Heart left ventricle (tissue), 16 donors: ENCODE measurements around the gene PEAR1. TPM values are rescaled to one million over a fixed set of nuclear protein-coding genes. Genes with fewer than 3 reads are reported as not detected.

ENCODE experiments used
- ATAC-seq, 4 donors: fragments of 200-7000 bp; cut with Tn5 transposase; one replicate each; pipeline ENCODE4 v1.9.1; 2020 to 2022; ENCODE audit warnings: moderate library complexity in 4 of 4, mild to moderate bottlenecking in 3 of 4, moderate number of reproducible peaks in 1 of 4
- DNase-seq, 5 donors: peaks; one replicate each; pipeline ENCODE4 v3.0.0-alpha.2; 2020
- H3K27ac ChIP-seq, 12 donors: fragments of 200-600 bp; sonication (generic) in 4 of 12; one replicate each; pipeline versions ENCODE4 v1.5.0 to v1.8.0; 2016 to 2022; ENCODE audit warnings: mild to moderate bottlenecking in 2 of 12
- H3K27me3 ChIP-seq, 9 donors: fragments of 200-600 bp; sonication (generic) in 2 of 9; one replicate each; pipeline versions ENCODE4 v1.5.1 to v1.8.0; 2016 to 2022; ENCODE audit warnings: mild to moderate bottlenecking in 3 of 9
- H3K36me3 ChIP-seq, 9 donors: fragments of 200-600 bp; sonication (generic) in 2 of 9; one replicate each; pipeline versions ENCODE4 v1.5.0 to v1.8.0; 2018 to 2022; ENCODE audit warnings: mild to moderate bottlenecking in 2 of 9
- H3K4me1 ChIP-seq, 12 donors: fragments of 200-600 bp; sonication (generic) in 4 of 12; one replicate each; pipeline versions ENCODE4 v1.5.0 to v1.8.0; 2016 to 2022; ENCODE audit warnings: mild to moderate bottlenecking in 3 of 12
- H3K4me3 ChIP-seq, 12 donors: fragments of 200-600 bp; sonication (generic) in 4 of 12; one replicate each; pipeline versions ENCODE4 v1.5.0 to v1.8.0; 2017 to 2022; ENCODE audit warnings: mild to moderate bottlenecking in 9 of 12, moderate library complexity in 4 of 12
- H3K9me3 ChIP-seq, 12 donors: fragments of 200-600 bp; sonication (generic) in 4 of 12; one replicate each; pipeline versions ENCODE4 v1.5.0 to v1.8.0; 2016 to 2022; ENCODE audit warnings: mild to moderate bottlenecking in 1 of 12
- CTCF ChIP-seq, 12 donors: fragments of 200-600 bp; sonication (generic) in 4 of 12; IDR thresholded peaks; one replicate each; pipeline versions ENCODE4 v1.5.0 to v1.8.0; 2018 to 2022; ENCODE audit warnings: antibody characterized with exemption in 12 of 12, mild to moderate bottlenecking in 5 of 12
- POLR2A ChIP-seq, 2 donors: fragments of 450-650 bp; IDR thresholded peaks; one replicate each; pipeline ENCODE4 v1.6.1; 2017; ENCODE audit warnings: antibody characterized with exemption in 2 of 2, mild to moderate bottlenecking in 2 of 2, moderate library complexity in 2 of 2
- WGBS, 4 donors: extraction: QIAGEN DNeasy Blood & Tissue Kit in 2 of 4; methylation state at CpG; one replicate each; pipeline versions ENCODE4 v1.1.5 to v1.1.7; 2013 to 2018; 5-methylcytosine and 5-hydroxymethylcytosine counted together
- intact Hi-C, 10 donors: fragments of 100-400 bp; cut with DNase I; formaldehyde crosslinking; loops; one replicate each; pipeline versions ENCODE4 v1.11.1 to v1.14.2; 2022
- polyA plus RNA-seq, 2 donors: library from polyadenylated mRNA; stranded (reverse); fragments of 200-250 nt; gene quantifications; one replicate each; pipeline ENCODE4 v1.2.3, GENCODE V29; 2013
- total RNA-seq, 9 donors: library from RNA; depleted of rRNA in 2 of 9; stranded (reverse); fragments of >200 nt in 2 of 9; fragmentation: NEBNext Ultra II Directional in 3 of 9; extraction: Animal tissue kit (Norgen Biotek cat#: 25700) in 3 of 9; gene quantifications; one replicate each; pipeline versions ENCODE4 v1.1.0 to v1.2.4, GENCODE V29; 2016 to 2023
- donor health status: ischemic (EF 13 %, LVEDD 7.1; RV severe dilation, severe dysfunction).
- donor health status: healthy with polysubstance abuse.
- donor health status: DM: no; HTN: yes; CAD: no.
- donor health status: DM: no; HTN: no; CAD: no.
- donor health status: ischemic (EF 25% LVEDD 6.9; RV normal size, moderate dysfunction).
- donor health status: ischemic (EF 25% LVEDD 5.7; RV mildly dilated, moderate dysfunction).
- donor health status: healthy.
- donor health status: DM: yes; HTN: yes; CAD: no.
- donor health status: ischemic (EF 35%, LVEDD 5.7; RV mildly dilated, moderate dysfunction).
- donor health status: nonischemic (EF 11% LVEDD 7.7; RV severe dilation, severe dysfunction).
- donor health status: DM: yes; HTN: yes; CAD: no.
- donor health status: PGD.
- donor health status: ischemic (EF 29% LVEDD 5.4; RV normal size, mild dysfunction).
- donor health status: nonischemic (EF 23%, LVEDD 6.1; RV moderate dilation, normal function).

PEAR1 gene
- total and polyA plus RNA-seq, 11 donors = 4.1 to 14.7 (median 7.1) TPM

- WGBS, 4 donors = 38 to 43% (median 41%) methylated on average over 7 to 8 of the region's 8 CpGs
- TF ChIP-seq POLR2A (IDR thresholded peaks at IDR 0.05) (no peak), CTCF (IDR thresholded peaks at IDR 0.05) (peak; percentile 72 to 91 (median 83))
- DNase-seq (peak; percentile 74 to 89 (median 81)), ATAC-seq (peak in 3 of 4 donors; percentile 21 to 44 (median 28))
- H3K9me3 ChIP-seq = no peaks in the 10 kb centered on the region
- H3K27me3 ChIP-seq = peaks cover 0 to 24% (median 4%) of the 10 kb centered on the region in 9 donors
- no peak overlapping the region for H3K27ac ChIP-seq
- intact Hi-C loops = loop anchor here (1.0 to 10.0 kb wide), 14 partner anchors 31 to 205 kb away; partner anchors contain the start of genes LRRC71 (in 4 of the 10), ISG20L2 (in 2 of the 10) and METTL25B (in 2 of the 10)
- H3K4me3 ChIP-seq = no peak overlapping the region
- no peaks in the 10 kb centered on the region for H3K36me3 ChIP-seq
- peaks cover 0 to 44% (median 18%) of the 10 kb centered on the region in 12 donors for H3K4me1 ChIP-seq
Observed at GRCh38 chr1:156889802-156890580, 3.5 kb upstream of the PEAR1 start.

GRCh38 chr1:156892190-156893047 is 1.1 kb upstream of the PEAR1 start:
- no peaks in the 10 kb centered on the region for H3K36me3 ChIP-seq
- H3K4me3 ChIP-seq = peak overlapping the region in 10 of 12 donors; percentile 18 to 91 (median 72)
- no peak for TF ChIP-seq POLR2A (IDR thresholded peaks at IDR 0.05)
- TF ChIP-seq CTCF (IDR thresholded peaks at IDR 0.05) = peak; percentile 81 to 97 (median 88)
- H3K27me3 ChIP-seq = peaks cover 0 to 28% (median 4%) of the 10 kb centered on the region in 9 donors
- peak overlapping the region; percentile 80 to 99 (median 93) for H3K27ac ChIP-seq
- intact Hi-C loops = loop anchor here in 5 of 10 donors (1.0 to 10.0 kb wide), 5 partner anchors 28 to 208 kb away; partner anchors contain the start of genes LRRC71 (in 3 of the 5), ISG20L2 (in 1 of the 5) and METTL25B (in 1 of the 5)
- H3K9me3 ChIP-seq = no peaks in the 10 kb centered on the region
- H3K4me1 ChIP-seq = peaks cover 0 to 55% (median 38%) of the 10 kb centered on the region in 12 donors
- peak; percentile 80 to 90 (median 86) for ATAC-seq
- 5 to 8% (median 6%) methylated on average over 41 to 48 of the region's 48 CpGs for WGBS, 4 donors
- peak; percentile 94 to 96 (median 94) for DNase-seq

DNA sequence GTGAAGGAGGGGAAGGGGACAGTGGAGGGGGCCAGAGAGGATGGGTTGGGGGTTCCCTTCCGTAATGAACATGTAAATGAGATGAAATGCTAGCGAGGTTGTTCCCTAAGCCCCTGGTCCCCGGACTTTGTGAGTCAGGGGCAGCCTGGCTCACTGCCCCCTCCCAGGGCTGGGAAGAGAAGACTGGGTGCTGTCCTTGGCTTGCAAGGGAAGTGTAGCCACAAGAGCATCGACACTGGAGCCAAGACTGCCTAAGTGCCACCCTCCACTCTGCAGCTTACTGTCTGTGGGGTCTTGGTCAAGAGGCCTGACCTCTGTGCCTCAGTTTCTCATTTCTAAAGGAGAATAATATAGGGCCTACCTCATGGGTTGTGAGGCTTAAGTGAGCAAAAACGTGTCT is 483 bp downstream of the PEAR1 start:
- intact Hi-C loops = loop anchor here in 3 of 10 donors (2.0 to 10.0 kb wide), 4 partner anchors 27 to 209 kb away; partner anchors contain the start of genes ISG20L2 (in 1 of the 3), LRRC71 (in 1 of the 3) and METTL25B (in 1 of the 3)
- Histone ChIP-seq H3K27ac (peak overlapping the region; percentile 80 to 99 (median 93)), H3K9me3 (no peaks in the 10 kb centered on the region), H3K27me3 (peaks cover 0 to 28% (median 0%) of the 10 kb centered on the region in 9 donors), H3K36me3 (no peaks in the 10 kb centered on the region), H3K4me3 (peak overlapping the region; percentile 30 to 91 (median 72)), H3K4me1 (peaks cover 0 to 71% (median 53%) of the 10 kb centered on the region in 12 donors)
- ATAC-seq (no peak), DNase-seq (peak in 2 of 5 donors; percentile 17 to 21)
- no peak for TF ChIP-seq POLR2A (IDR thresholded peaks at IDR 0.05)
- 19 to 39% (median 31%) methylated on average over 4 to 5 of the region's 5 CpGs for WGBS, 4 donors
